Panc1 (cell line): ENCODE results near the gene MED13L.

Experiments used
- POLR2AphosphoS5 ChIP-seq: IDR thresholded peaks from 2 replicates; pipeline ENCODE4 v1.6.1; 2012; ENCODE audit warnings: mild to moderate bottlenecking, low read depth, low read length, moderate library complexity
- REST ChIP-seq, 2 experiments: IDR thresholded peaks; 2 replicates each; pipeline ENCODE4 v1.6.1; 2011 to 2012; ENCODE audit warnings: low read depth in 2 of 2, control low read depth in 1 of 2, low read length in 1 of 2, mild to moderate bottlenecking in 1 of 2, moderate library complexity in 1 of 2; ENCODE audit not compliant: insufficient read depth in 1 of 2
- SIN3A ChIP-seq: IDR thresholded peaks from 2 replicates; pipeline ENCODE4 v1.6.1; 2012; ENCODE audit warnings: low read depth, mild to moderate bottlenecking, low read length, moderate library complexity, borderline replicate concordance; ENCODE audit not compliant: insufficient read depth
- TCF7L2 ChIP-seq: IDR thresholded peaks from 2 replicates; pipeline ENCODE4 v1.6.1; 2011; ENCODE audit warnings: mild to moderate bottlenecking, low read depth, low read length, inconsistent platforms
- TF ChIP-seq, protein P1 (sequence below): fragments of 450-650 bp; IDR thresholded peaks from 2 replicates; pipeline ENCODE4 v1.5.1; 2017; ENCODE audit warnings: mild to moderate bottlenecking

DNA sequence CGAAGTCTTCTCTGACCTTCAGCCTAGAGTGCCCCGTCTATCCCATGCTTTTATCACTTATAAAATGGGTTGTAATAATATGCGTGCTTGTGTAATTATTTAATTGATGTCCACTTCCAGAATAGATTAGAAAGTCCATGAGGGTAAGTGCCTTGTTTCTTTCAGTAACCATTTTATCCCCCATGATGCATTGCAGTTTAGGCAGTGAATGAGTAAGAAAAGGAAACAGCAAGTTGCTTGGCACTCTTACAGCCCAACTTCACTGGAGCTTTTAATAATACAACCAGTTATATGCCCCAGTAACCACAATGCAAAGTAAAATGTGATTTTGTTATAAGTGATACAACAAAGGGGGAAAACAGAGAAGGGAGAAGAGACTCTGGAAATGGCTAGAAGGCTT is 287.3 kb downstream of the MED13L start:
- TF ChIP-seq, protein P1, sequence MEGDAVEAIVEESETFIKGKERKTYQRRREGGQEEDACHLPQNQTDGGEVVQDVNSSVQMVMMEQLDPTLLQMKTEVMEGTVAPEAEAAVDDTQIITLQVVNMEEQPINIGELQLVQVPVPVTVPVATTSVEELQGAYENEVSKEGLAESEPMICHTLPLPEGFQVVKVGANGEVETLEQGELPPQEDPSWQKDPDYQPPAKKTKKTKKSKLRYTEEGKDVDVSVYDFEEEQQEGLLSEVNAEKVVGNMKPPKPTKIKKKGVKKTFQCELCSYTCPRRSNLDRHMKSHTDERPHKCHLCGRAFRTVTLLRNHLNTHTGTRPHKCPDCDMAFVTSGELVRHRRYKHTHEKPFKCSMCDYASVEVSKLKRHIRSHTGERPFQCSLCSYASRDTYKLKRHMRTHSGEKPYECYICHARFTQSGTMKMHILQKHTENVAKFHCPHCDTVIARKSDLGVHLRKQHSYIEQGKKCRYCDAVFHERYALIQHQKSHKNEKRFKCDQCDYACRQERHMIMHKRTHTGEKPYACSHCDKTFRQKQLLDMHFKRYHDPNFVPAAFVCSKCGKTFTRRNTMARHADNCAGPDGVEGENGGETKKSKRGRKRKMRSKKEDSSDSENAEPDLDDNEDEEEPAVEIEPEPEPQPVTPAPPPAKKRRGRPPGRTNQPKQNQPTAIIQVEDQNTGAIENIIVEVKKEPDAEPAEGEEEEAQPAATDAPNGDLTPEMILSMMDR, result no peak
- TF ChIP-seq REST (IDR thresholded peaks at IDR 0.05; ENCODE audit: insufficient read depth in 1 of 2, low read depth in 2 of 2, low read length in 1 of 2) (no peak), POLR2AphosphoS5 (no peak), SIN3A (no peak), TCF7L2 (no peak)
